HL-60 (cell line): ENCODE measurements around the gene SLAMF6.

ENCODE experiments used
- GABPA ChIP-seq: IDR thresholded peaks from 2 replicates; pipeline ENCODE4 v1.6.1; 2012; ENCODE audit warnings: low read depth
- POLR2AphosphoS5 ChIP-seq: IDR thresholded peaks from 2 replicates; pipeline ENCODE4 v1.6.1; 2012; ENCODE audit warnings: low read depth
- TF ChIP-seq, protein P1 (sequence below): IDR thresholded peaks from 2 replicates; pipeline ENCODE4 v1.6.1; 2012; ENCODE audit warnings: low read depth; ENCODE audit not compliant: insufficient replicate concordance
- TF ChIP-seq, protein P2 (sequence below): IDR thresholded peaks from one replicate; pipeline ENCODE4 v1.5.1; 2011; ENCODE audit warnings: low read length, control low read depth, inconsistent platforms; ENCODE audit not compliant: insufficient read depth

DNA sequence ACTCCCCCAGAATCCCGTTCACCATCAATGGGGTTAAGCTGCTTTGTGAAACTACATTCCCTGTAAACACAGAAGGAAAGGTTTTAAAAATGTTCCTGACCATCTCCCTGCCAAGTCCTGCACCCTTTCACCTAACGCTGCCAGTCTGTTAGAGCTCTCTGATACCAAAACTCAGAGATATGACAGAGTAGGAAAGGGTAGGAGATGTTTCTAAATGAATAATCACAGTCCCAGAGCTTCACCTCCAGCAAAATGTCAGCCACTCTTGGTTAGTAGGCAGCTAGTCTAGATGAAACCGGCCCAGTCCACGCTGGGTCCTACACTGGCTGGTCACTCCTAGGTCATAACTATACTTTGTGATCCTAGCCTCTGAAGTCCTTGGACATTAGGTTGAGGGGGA is 26.7 kb downstream of the SLAMF6 start:
- TF ChIP-seq, protein P1, sequence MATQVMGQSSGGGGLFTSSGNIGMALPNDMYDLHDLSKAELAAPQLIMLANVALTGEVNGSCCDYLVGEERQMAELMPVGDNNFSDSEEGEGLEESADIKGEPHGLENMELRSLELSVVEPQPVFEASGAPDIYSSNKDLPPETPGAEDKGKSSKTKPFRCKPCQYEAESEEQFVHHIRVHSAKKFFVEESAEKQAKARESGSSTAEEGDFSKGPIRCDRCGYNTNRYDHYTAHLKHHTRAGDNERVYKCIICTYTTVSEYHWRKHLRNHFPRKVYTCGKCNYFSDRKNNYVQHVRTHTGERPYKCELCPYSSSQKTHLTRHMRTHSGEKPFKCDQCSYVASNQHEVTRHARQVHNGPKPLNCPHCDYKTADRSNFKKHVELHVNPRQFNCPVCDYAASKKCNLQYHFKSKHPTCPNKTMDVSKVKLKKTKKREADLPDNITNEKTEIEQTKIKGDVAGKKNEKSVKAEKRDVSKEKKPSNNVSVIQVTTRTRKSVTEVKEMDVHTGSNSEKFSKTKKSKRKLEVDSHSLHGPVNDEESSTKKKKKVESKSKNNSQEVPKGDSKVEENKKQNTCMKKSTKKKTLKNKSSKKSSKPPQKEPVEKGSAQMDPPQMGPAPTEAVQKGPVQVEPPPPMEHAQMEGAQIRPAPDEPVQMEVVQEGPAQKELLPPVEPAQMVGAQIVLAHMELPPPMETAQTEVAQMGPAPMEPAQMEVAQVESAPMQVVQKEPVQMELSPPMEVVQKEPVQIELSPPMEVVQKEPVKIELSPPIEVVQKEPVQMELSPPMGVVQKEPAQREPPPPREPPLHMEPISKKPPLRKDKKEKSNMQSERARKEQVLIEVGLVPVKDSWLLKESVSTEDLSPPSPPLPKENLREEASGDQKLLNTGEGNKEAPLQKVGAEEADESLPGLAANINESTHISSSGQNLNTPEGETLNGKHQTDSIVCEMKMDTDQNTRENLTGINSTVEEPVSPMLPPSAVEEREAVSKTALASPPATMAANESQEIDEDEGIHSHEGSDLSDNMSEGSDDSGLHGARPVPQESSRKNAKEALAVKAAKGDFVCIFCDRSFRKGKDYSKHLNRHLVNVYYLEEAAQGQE: no peak
- TF ChIP-seq, protein P2, sequence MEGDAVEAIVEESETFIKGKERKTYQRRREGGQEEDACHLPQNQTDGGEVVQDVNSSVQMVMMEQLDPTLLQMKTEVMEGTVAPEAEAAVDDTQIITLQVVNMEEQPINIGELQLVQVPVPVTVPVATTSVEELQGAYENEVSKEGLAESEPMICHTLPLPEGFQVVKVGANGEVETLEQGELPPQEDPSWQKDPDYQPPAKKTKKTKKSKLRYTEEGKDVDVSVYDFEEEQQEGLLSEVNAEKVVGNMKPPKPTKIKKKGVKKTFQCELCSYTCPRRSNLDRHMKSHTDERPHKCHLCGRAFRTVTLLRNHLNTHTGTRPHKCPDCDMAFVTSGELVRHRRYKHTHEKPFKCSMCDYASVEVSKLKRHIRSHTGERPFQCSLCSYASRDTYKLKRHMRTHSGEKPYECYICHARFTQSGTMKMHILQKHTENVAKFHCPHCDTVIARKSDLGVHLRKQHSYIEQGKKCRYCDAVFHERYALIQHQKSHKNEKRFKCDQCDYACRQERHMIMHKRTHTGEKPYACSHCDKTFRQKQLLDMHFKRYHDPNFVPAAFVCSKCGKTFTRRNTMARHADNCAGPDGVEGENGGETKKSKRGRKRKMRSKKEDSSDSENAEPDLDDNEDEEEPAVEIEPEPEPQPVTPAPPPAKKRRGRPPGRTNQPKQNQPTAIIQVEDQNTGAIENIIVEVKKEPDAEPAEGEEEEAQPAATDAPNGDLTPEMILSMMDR: no peak
- TF ChIP-seq GABPA: no peak
- TF ChIP-seq POLR2AphosphoS5: no peak
